GM21390 (cell line): ENCODE results near the gene MTHFD1L.
"Not testable (repeated sequence)": the region's sequence is repeated elsewhere in the genome, so short reads cannot be mapped to it uniquely, and the experiment has no call there.

Source experiments
- ATAC-seq: cut with Tn5 transposase; IDR thresholded peaks from one replicate; pipeline ENCODE4 v1.9.1; 2021; ENCODE audit not compliant: unreplicated experiment

MTHFD1L gene

GRCh38 chr6:151063842-151064647, 198.5 kb downstream of the MTHFD1L start:
- ATAC-seq, result no peak

- ATAC-seq, result no peak
These were observed 199.7 kb downstream of the MTHFD1L start for GRCh38 chr6:151065027-151065815.

DNA sequence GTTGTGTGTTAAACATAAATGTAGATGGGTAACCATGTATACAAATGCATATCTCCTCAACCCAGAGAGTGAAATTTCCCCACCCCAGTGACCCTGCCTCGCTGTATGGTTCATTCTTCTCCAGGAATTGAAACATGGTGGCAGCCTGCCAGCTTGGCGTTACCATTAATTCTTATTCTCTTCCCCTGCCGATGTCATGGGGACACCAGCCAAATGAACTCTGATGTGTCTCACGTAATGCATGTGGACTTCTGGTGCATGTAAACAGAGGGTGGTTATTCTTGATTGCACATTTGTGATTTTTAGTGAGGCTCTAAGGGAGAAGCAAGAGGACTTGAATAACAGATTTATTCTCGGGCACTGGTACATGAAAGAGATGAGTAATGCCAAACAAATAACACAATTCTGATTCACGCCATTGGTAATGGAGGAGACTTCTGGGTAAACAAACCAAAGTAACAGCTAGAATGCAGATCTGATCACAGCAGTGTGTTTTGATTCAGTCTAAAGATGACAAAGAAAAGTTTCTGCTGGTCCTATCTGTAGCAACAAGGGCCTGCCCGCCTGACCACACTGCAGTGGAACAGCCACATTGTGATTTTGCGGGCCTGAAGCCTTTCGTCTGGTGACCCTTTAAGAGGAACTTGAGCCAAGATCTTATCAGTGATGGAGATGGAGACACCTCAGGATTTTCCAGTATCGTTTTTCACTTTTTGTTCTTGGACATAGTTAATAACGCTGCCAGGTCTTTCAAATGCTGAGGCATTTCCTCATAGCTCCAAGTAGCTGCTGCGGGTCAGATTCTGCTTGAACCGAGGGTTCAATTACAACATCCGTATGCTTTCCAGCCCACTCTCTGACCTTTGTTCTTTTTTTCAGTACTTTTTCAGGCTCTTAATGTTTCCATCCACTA, 202.4 kb downstream of the MTHFD1L start:
- ATAC-seq, result no peak

- ATAC-seq, result no peak
These were observed 203.3 kb downstream of the MTHFD1L start for GRCh38 chr6:151068761-151069312.

- ATAC-seq, result no peak
These were observed 204.1 kb downstream of the MTHFD1L start for GRCh38 chr6:151069641-151070040.

DNA sequence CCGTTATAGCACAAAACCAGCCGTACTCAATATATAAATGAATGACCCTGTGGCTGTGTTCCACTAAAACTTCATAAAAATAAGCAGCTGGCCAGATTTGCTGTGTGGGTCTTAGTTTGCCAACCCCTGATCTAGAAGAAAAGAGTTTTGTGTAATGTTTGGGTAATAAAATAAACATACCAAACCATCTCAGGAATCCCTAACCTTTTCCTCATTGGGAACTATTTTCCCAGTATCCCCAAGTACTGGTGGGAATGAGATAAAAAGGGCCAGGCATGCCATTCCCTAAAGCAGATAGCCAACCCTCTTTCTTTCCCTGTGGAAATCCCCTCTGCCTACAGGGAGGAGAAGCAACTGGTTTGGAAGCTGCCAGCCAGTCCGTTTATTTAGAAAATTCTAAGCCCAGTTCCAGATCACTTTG, 205.1 kb downstream of the MTHFD1L start:
- no peak for ATAC-seq

GRCh38 chr6:151071295-151071694, 205.8 kb downstream of the MTHFD1L start:
- ATAC-seq, result no peak

- no peak for ATAC-seq
These were observed 207.6 kb downstream of the MTHFD1L start for GRCh38 chr6:151073146-151073545.

GRCh38 chr6:151073701-151074100, 208.2 kb downstream of the MTHFD1L start:
- no peak for ATAC-seq

- ATAC-seq, result no peak
These were observed 209.5 kb downstream of the MTHFD1L start for GRCh38 chr6:151075005-151075404.

- ATAC-seq, result no peak
These were observed 210.0 kb downstream of the MTHFD1L start for GRCh38 chr6:151075527-151075926.

DNA sequence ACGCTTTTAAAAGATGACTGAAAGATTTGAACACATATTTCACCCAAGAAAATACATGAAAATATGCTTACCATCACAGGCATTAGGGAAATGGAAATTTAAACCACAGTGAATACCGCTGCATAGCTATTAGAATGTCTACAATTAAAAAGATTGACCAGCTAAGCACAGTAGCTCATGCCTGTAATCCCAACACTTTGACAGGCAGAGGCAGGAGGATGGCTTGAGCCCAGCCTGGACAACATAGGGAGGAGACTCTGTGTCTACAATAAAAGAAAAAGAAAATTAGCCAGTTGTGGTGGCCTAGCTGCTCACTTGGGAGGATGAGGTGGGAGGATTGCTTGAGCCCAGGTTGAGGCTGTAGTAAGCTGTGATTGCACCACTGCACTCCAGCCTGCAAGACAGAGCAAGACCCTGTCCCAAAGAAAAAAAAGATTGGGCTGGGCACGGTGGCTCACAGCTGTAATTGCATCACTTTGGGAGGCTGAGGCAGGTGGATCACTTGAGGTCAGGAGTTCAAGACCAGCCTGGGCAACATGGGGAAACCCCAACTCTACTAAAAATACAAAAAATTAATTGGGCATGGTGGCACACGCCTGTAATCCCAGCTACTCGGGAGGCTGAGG, 210.5 kb downstream of the MTHFD1L start:
- ATAC-seq, result no peak

DNA sequence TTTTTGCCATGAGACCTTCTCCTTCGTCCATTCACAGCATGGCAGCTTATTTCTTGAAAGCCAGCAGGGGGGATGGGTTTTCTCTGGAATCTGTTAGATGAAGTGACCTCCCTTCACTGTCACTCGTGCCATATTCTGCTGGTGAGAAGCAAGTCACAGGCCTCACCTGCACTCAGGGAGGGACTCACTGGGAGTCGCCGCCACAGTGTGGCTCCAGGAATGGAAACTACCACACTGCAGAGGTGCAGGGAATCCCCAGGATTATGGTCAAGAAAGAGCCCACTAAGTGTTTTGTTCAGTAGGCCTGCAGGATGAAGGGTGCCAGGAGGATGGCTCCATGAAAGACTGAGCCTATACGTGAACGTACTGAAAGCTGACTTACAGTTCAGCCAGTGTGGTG, 213.2 kb downstream of the MTHFD1L start:
- ATAC-seq, result no peak

DNA sequence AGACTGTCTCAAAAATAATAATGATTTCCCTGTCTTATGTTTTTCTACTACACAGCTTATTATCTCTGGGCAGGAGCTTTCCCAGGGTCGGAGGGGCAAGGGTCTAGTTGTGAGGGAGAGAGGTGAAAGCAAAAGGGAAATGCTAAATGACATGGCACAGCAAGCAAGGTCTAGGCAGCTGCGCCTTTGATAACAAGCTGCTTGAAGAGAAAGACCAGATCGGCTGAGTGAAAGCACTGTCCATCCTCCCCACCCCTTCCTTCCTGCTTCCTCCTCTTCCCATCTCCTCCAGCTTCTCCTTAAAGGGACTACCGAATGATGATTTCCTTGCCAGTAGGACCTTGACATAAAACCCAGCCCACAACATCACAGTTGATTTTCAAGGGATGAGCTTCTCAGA, 216.2 kb downstream of the MTHFD1L start:
- ATAC-seq, result no peak

DNA sequence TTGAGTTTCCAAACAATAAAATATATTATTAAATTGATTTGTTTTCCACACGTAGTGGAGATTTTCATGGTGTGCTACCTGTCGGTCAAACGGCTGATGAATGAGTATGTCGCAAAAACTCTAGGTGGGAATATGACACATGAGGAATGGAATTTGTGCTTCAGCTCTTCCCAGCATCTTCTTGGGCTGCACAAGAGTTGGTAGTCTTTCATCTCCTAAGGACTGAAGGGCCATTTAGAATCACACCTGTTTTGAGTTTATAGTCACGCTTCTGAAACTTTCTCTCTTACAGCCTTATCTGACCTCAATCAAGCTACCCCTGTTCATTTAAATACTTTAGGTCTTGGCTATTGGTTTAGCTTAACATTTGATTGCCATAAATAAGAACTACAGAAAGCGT, 216.6 kb downstream of the MTHFD1L start:
- no peak for ATAC-seq

- no peak for ATAC-seq
These were observed 218.8 kb downstream of the MTHFD1L start for GRCh38 chr6:151084275-151084674.

DNA sequence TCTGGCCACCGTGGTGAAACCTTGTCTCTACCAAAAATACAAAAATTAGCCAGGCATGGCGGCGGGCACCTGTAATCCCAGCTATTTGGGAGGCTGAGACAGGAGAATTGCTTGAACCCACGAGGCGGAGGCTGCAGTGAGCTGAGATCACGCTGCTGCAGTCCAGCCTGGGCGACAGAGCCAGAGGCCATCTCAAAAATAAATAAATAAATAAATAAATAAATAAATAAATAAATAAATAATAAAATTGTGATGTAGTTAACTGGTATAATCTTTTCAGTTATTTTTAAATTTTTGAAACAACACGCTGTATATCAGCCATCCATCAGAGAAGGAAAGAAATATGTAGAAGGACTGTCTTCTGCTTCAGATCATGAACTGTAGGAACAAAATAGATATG, 221.6 kb downstream of the MTHFD1L start:
- not testable (repeated sequence) for ATAC-seq

DNA sequence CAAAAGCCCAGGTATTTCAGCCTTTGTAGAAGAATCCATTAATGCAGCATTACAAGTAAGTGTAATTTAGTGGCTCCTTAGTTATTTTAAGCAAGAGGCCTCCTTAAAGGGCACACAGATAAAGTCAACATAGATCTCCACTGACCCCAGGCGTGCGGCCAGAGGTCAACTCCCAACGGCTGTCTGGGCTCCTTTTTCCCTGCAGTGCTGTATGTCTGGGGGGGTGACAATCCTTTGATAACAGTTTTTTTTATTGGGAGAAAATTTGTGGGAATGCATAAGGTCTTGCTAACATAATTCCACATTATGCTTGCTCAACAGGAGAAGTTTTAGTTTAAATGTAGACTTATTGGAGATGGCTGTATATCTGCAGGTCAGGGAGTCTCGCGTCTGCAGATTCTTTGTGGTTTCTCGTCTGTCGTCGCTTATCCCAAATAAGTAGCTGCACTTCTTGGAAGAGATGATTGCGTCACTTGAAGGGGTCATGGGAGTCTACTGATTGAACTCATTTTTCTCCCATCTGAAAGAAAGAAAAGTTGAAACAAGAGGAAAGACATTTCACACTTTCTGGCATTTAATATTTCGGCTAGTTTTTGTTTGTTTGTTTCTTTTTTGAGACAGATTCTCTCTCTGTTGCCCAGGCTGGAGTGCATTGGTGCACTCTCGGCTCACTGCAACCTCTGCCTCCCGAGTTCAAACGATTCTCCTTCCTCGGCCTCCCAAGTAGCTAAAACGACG, 222.5 kb downstream of the MTHFD1L start:
- no peak for ATAC-seq

DNA sequence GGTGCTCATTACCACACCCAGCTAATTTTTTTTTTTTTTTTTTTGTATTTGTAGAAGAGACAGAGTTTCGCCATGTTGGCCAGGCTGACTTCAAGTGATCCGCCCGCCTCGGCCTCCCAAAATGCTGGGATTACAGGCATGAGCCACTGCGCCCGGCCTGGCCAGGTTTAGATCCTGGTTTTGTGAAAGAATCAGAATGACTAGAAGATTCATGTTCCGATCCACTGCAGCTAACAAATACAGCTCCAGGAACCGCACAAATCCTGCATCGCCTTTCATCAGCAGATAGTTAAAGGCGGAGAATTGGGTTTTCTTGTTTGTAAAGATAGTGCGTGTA, 223.1 kb downstream of the MTHFD1L start:
- ATAC-seq, result no peak

- ATAC-seq, result no peak
These were observed 223.5 kb downstream of the MTHFD1L start for GRCh38 chr6:151088963-151089362.
